HG03571 (cell line): Measurements from ENCODE around the gene ADPRS.

ENCODE experiments used
- ATAC-seq: cut with Tn5 transposase; IDR thresholded peaks from one replicate; pipeline ENCODE4 v1.9.1; 2021; ENCODE audit not compliant: unreplicated experiment

ADPRS gene, protein sequence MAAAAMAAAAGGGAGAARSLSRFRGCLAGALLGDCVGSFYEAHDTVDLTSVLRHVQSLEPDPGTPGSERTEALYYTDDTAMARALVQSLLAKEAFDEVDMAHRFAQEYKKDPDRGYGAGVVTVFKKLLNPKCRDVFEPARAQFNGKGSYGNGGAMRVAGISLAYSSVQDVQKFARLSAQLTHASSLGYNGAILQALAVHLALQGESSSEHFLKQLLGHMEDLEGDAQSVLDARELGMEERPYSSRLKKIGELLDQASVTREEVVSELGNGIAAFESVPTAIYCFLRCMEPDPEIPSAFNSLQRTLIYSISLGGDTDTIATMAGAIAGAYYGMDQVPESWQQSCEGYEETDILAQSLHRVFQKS

DNA sequence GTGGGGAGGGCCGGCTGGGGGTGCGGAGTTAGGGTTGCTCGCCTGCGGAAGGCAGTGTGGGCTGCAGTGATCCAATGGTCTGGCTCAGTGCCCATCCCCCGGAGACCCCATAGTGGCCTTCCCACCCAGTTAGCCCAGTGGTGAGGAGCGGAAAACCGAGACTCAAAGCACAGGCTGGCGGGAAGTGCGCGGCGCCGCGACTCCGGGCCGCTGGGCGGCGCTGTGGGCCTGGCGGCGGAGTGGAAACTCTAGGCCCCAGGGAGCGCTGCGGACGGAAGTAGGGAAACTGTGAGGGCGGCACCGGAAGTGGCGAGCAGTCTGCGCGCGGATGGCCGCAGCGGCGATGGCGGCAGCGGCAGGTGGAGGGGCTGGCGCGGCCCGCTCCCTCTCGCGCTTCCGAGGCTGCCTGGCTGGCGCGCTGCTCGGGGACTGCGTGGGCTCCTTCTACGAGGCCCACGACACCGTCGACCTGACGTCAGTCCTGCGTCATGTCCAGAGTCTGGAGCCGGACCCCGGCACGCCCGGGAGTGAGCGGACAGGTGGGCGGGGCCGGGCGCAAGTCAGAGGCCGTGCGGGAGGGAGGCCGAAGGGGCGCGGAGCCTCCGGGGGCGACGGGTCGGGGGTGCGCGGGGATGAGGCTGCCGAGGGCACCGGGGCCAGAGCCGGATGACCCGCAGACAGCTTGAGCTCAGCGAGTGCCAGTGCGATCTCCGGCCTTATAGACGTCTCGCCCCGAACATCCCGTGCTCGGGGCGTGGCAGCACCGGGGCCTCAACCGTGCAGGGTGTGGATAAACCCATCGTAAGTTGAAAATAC, at the start of gene ADPRS:
Gene ADPRS, plus strand, starts transcription at position 316 of the 816 bp plus-strand sequence. Its CDS starts 13 bp downstream, at position 329.
- peak; percentile 79 for ATAC-seq

DNA sequence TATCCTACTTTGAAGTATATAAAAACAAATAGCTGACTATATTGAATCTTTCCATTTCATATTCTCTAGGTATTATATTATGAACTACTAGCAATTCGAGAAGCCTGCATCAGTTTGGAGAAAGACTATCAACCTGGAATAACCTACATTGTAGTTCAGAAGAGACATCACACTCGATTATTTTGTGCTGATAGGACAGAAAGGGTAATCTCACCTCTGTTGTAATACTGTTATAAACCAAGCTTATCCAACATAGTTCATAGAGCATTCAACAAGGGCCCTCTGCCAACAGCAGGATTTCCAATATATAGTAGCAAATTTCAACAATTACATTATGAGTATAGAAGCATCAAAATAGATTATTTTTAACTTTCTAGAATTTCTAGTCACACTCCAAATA, 48.5 kb upstream of the ADPRS start:
- no peak for ATAC-seq

DNA sequence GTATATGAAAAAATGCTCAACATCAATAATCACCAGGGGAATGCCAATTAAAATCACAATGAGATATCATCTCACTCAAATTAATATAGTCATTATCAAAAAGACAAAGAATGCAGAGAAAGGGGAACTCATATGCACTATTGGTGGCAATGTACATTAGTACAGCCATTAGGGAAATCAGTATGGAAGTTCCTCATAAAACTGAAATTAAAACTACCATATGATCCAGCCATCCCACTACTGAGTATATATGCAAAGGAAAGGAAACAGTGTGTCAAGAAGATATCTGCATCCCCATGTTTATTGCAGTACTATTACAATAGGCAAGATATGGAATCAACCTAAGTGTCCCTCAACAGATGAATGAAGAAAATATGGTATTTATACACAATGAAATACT, 36.9 kb upstream of the ADPRS start:
- no peak for ATAC-seq

DNA sequence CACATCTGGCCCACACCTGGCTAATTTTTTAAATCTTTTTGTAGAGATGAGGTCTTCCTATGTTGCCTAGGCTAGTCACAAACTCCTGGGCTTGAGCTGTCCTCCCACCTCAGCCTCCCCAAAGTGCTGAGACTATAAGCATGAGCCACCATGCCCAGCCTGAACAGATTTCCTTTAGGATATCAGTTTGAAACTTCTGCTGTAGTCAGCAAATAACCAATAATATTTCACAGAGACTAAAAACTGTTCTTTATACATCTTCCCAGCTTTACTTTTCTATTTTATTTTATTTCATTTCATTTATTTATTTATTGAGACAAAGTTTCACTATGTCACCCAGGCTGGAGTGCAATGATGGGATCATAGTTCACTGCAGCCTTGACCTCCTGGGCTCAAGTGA, 34.7 kb upstream of the ADPRS start:
- ATAC-seq = no peak

DNA sequence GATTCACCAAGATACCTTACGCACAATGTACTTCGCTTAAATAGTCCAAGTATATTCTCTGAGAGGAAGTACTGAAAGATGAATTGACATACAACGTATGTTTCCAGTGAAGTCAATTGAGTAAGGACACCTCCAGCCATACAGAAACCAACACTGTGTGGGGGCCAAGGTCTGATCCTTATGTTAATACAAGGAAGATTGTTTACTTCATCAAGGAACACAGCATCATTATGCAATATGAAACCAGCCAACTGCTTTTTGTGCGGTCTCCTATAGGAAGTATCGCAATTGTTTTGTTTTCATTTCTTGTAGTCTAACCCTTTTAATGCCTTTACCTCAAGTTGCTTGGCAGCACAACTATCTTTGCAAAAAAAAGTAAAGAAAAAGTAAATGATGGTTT, 33.0 kb upstream of the ADPRS start:
- no peak for ATAC-seq

DNA sequence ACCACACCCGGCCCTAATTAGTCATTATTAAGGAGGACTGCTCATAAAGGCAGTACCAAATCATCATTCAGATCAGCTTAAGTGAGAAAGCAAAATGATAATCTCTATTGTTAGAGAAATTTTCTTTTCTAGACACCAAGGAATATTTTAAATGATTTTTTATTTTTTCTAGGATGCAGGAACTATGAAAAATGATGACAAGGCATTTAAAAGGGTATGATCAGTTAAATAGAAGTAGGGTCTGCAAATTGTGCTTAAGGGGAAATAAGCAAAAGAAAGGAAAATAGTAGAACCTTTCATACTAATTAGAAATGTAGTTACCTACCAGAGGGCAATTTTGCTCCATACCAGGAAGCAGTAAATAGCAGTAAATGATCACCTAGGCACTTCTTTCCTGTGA, 26.4 kb upstream of the ADPRS start:
- no peak for ATAC-seq

DNA sequence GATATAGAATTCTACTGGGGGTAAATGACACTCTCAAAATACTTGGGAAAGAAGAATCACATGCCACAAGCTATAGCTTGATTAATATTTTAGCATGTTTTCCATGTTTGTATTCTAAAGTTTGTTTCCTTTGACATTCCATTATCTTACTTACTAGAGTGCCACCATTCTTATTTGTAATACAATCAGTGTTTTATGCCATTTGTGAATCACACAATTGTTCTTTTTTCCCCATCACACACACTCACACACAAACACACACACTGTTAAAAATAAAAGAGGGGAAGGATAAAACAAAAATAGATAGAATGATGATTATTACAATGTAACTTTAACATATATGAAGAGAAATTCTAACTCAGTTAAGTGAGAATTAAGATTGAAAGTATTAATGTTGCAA, 20.8 kb upstream of the ADPRS start:
- ATAC-seq = no peak

DNA sequence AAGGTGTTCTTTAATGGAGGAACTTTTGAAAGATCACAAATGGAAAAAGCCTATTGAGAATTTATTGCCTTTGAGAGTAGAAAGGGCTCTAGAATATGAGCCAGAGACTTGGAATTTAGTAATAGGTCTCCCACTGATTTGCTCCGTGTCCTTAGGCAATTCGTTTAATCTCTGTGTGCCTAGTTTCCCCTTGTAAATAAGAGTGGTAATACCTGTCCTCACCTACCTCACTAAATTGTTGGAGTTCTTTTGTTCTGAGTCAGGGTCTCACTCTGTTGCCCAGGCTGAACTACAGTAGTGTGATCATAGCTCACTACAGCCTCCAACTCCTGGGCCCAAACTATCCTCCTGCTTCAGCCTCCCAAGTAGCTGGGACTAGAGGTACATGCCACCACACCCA, 19.8 kb upstream of the ADPRS start:
- no peak for ATAC-seq

DNA sequence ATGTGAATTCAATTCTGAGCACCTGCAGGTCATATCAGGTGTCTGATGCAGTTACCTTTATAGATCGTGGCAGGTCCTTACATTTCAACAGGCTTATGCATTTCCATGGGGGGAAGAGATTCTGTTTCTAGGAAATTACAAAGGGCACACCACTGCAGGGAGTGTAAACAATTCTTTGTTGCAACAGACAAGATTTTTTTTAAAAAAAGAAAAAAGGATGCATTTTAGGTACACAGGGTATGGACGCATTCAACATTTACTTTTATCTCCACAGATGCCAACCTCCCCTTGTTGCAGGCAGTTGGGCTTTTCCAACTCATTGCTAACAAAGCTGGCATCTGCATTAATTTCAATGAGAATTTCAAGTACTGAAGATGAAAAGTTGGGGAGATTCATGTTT, 18.3 kb upstream of the ADPRS start:
- no peak for ATAC-seq

DNA sequence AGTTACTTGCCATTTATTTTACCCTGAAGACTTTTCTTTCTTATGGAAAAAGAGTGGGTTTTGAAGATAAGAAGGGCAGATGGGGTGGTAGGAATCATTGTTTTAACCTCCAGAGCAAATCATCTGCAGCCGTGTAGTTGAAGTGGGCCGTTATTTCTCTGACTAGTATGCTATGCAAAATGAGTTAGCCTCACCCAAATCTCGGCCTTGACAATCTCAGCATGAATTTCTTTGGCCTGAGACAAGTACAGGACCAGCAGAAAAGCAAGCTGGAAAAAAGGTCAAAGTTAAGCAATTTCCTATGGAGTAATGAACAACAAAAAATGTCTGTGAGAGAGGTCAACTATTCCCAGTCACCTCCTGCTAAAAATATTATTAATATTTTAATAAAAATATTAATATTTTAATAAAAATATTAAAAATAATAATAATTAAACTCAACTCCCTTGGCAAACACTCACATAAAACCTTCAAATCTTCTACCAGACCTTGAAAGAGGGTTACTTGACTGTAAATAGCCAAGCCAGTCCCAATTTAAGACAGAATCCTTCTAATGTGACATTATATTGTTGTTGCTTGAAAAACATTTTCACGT, 11.6 kb upstream of the ADPRS start:
- ATAC-seq = no peak

DNA sequence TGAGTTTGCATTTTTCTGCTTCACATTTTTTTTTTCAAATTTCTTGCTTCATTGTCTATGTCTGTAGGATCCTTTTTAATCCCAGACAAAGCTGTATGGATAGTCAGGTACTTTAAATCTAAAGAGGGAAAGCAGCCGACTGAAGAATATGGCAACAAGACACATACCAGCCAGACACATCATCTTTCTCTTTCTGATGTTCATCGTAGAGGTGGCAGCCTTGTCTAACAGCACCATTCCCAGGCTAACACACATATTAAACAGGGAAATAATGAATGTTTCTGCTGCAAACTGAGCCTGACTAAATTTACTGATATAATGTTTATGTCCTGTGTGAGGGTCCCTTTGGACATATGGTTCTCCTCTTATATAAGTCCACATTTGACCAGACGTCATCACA, 8.5 kb upstream of the ADPRS start:
- no peak for ATAC-seq

DNA sequence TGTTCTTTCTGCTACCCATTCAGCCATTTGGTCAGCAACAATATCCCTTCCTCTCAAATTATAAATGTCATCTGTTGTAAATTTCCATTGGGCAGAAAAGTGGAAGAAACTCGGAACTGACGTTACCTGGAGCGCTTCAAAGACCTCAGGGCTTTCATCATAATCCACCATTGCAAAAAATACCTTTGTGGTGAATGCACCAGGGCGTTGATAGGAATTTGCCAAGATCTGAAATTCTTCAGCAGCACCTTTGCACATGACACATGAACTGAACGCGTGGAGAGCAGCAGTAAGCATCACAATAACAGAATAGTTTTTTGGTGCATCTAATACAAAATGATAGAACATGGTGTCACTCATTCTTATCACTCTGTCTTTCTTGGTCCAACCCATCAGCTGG, 7.9 kb upstream of the ADPRS start:
- ATAC-seq = no peak

DNA sequence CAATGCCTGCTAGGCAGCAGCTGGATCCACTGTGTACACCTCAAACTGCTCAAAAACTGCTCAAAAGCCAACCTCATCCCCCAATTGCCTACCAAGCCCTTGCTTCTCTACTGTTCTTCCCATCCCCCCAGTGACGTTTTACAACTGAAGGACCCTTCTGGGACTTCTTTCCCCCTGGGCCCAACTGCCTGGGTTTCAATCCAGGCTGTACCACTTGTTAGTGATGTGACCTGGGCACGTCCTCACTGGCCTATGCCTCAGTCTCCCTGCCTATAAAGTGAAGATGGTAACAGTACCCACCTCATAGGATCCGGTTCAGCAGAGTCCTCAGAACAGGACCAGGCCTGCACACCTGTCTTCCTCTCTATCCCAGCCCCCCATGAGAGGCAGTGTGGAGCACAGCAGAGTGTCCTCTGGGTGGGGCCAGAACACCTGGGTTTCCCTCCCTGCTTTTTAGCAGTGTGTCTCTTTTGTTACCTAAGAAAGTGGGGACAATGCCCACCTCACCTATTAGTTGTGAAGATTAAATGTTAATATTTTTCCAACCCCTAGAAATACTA, 6.7 kb upstream of the ADPRS start:
- ATAC-seq = no peak

DNA sequence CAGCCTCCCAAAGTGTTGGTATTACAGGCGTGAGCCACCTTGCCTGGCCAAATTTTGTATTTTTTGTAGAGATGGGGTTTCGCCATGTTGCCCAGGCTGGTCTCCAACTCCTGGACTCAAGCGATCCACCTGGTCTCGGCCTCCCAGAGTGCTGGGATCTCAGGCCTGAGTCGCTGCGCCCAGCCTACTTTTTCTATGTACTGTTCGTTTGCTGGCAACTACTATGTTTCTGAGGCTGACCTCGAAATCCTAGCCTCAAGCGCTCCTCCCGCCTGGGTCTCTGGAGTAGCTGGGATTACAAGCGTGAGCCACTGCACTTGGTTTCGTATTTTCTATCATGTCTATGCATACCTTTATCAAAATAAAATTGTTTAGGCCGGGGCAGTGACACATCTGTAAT, 5.5 kb upstream of the ADPRS start:
- no peak for ATAC-seq

DNA sequence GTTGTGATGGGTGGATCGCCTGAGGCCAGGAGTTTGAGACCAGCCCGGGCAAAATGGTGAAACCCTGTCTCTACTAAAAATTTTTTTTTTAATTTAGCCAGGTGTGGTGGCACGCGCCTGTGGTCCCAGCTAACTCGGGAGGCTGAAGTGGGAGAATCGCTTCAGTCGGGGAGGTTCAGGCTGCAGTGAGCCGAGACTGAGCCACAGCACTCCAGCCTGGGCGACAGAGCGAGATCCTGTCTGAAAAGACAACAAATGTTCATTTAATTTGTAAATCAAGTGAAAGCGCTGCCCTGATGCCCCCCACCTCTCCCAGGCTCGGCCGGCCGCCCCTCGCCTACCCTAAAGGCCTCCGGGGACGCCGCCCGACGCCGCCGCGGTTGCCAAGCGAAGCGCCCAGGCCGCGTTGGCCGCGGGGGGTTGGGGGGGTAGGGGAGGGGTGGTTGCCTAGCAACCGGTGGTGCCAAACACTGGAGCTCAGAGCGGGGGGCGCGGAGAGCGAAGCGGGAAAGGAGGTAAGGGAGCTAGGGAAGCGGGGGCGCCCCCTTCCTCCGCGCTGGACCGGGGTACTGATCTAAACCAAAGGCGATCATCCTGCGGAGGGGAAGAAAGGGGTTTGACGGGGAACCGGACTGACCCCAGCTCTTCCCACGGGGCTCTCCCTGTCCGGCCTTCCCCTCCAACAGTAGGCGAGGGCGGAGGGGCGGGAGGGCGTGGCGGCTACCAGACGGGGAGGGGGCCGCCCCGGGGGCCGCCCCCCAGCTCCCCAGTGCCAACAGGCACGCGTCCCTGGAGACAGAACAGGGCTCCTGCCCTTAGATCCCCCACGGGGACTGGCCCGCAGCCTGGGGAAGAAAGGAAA, 4.8 kb upstream of the ADPRS start, which contains the start of gene TEKT2:
Gene TEKT2, plus strand, starts transcription at position 460 of the 862 bp plus-strand sequence. CDS start 828 bp downstream, outside the sequence.
- ATAC-seq = no peak

DNA sequence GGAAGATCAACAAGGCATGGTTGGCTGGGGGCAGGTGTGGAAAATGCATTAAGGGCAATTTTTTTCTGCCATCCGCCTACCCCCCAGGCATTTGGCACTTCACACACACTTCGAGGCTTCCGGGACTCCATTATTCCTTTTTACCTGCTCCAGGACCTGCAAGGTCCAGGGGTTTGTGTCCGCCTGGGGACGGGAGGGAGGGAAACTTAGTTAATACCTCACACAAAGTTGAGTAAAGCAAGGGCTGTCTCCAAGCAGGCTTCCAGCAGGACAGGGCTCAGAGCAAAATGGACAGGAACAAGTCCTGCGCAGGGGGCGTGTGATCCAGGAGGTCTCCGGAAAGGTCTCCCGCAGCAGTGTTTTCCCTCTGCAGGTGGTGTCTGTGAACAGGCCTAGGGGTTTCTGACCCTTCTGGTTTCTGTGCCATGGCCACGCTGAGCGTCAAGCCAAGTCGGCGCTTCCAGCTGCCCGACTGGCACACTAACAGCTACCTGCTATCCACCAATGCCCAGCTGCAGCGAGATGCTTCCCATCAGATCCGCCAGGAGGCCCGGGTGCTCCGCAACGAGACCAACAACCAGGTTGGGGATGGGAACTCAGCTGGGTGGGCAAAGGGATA, 4.1 kb upstream of the ADPRS start:
- ATAC-seq = no peak

DNA sequence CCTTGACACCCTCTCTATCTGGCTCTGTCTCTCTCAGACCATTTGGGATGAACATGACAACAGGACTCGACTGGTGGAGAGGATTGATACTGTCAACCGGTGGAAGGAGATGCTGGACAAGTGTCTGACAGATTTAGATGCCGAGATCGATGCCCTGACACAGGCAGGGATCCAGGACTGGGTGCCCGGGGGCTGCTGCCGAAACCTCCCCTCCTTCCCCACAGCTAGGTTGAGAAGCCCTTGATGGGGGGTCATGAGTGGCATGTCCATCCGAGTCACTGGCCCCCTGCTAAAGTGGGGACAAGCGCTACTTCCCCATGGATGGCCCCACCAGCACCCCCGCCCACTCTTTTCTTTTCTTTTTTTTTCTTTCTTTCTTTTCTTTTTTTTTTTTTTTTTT, 3.6 kb upstream of the ADPRS start:
- no peak for ATAC-seq

DNA sequence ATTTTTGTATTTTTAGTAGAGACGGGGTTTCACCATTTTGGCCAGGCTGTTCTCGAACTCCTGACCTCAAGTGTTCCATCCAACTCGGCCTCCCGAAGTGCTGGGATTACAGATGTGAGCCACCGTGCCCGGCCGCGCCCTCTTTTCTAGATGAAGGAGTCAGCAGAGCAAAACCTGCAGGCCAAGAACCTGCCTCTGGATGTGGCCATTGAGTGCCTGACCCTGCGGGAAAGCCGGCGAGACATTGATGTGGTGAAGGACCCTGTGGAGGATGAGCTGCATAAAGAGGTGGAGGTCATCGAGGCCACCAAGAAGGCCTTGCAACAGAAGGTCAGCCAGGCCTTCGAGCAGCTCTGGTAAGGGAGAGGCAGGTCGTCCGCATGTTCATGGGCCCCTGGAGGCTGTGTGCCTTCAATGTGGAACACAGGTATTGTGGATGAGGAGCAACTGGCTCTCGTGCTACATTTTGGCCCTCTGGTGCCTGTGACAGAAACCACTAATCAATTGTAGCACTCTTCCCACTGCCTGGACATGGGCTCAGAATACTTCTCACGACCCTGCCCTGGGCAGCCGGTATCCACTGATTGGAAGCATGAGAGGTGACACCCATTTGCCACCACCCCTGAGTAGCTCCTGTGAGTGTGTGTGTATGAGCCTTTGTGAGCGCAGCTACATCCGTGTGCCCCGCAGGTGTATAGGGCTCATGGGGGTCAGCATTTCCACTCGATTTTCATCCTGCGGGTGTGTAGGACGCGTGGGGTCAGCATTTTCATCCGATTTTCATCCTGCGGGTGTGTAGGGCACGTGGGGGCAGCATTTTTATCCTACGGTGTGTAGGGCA, 2.8 kb upstream of the ADPRS start:
- ATAC-seq = no peak

DNA sequence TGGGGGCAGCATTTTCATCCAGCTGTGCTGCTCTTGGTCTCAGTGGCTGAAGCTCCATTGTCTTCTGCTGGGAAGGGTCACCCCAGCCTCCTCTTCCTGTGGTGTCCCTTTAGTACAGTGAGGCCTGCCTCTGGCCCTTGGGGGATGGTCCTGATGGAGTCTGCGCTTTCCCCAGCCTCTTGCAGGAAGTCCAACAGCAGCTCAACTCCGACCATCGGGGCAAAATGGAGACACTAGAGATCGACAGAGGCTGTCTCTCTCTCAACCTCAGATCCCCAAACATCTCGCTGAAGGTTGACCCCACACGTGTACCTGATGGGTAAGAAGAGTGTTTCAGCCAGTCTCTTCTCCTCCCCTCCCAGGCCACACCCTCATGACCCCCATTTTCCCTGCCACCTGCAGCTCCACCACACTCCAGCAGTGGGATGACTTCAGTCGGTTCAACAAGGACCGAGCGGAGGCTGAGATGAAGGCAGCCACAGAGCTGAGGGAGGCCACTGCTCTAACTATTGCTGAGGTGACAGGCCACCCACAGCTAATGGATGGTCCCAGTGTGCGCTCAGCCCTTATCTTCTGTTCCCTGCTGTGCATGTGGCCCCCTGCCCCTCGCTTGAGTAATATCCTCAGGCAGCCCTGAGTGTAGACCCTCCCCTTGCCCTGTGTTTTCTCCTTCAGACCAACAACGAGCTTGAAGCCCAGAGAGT, 2.0 kb upstream of the ADPRS start:
- no peak for ATAC-seq
